Right atrium auricular region (tissue), 2 donors: Measurements from ENCODE around the gene RANBP1. TPM values are rescaled to one million over a fixed set of nuclear protein-coding genes. Genes with fewer than 3 reads are reported as not detected.

Source experiments
- DNase-seq: peaks from one replicate; pipeline ENCODE4 v3.0.0-alpha.2; 2019; ENCODE audit warnings: low spot score
- H3K27ac ChIP-seq, 2 donors: fragments of 200-600 bp; sonication (generic); 1 replicate in 1 of 2; 2 replicates in 1 of 2; pipeline ENCODE4 v1.5.1; 2016 to 2019
- H3K27me3 ChIP-seq, 2 donors: fragments of 200-600 bp; sonication (generic); one replicate each; pipeline versions ENCODE4 v1.5.1 to v1.6.0; 2017 to 2019
- H3K36me3 ChIP-seq: fragments of 200-600 bp; sonication (generic); one replicate; pipeline ENCODE4 v1.5.1; 2016
- H3K4me1 ChIP-seq, 2 donors: fragments of 200-600 bp; sonication (generic); one replicate each; pipeline versions ENCODE4 v1.5.1 to v1.6.0; 2017 to 2019
- H3K4me3 ChIP-seq, 2 donors: fragments of 200-600 bp; sonication (generic); 1 replicate in 1 of 2; 2 replicates in 1 of 2; pipeline ENCODE4 v1.5.1; 2017 to 2019; ENCODE audit warnings: mild to moderate bottlenecking in 1 of 2, moderate library complexity in 1 of 2
- H3K9me3 ChIP-seq, 2 donors: fragments of 200-600 bp; sonication (generic); one replicate each; pipeline ENCODE4 v1.5.1; 2019
- CTCF ChIP-seq, 2 donors: fragments of 200-600 bp; sonication (generic); IDR thresholded peaks; one replicate each; pipeline ENCODE4 v1.5.1; 2019; ENCODE audit warnings: antibody characterized with exemption in 2 of 2
- total RNA-seq, 2 donors: library from RNA; depleted of rRNA; stranded (reverse); fragments of >200 nt; gene quantifications; one replicate each; pipeline ENCODE4 v1.1.0, GENCODE V29; 2016

RANBP1 gene
- total RNA-seq, 2 donors from 2014 or later = 63.6 to 96.5 TPM

- no peak for TF ChIP-seq CTCF (IDR thresholded peaks at IDR 0.05)
- H3K4me1 ChIP-seq = peaks cover 0 to 53% of the 10 kb centered on the region in 2 donors
- no peak overlapping the region for H3K4me3 ChIP-seq
- H3K27me3 ChIP-seq = no peaks in the 10 kb centered on the region
- peak overlapping the region; percentile 69 to 83 for H3K27ac ChIP-seq
- no peaks in the 10 kb centered on the region for H3K9me3 ChIP-seq
- DNase-seq = no peak
- H3K36me3 ChIP-seq = peaks cover 18% of the 10 kb centered on the region
Observed at GRCh38 chr22:20138868-20139267, 23.0 kb downstream of the RANBP1 start.

- peaks cover 19% of the 10 kb centered on the region for H3K36me3 ChIP-seq
Observed at GRCh38 chr22:20139391-20140106, 23.6 kb downstream of the RANBP1 start.

GRCh38 chr22:20140107-20140445 is 24.2 kb downstream of the RANBP1 start:
- no peak overlapping the region for H3K4me3 ChIP-seq
- H3K4me1 ChIP-seq = peaks cover 0 to 41% of the 10 kb centered on the region in 2 donors
- DNase-seq = no peak
- no peaks in the 10 kb centered on the region for H3K27me3 ChIP-seq
- H3K9me3 ChIP-seq = no peaks in the 10 kb centered on the region
- H3K27ac ChIP-seq = no peak overlapping the region
- TF ChIP-seq CTCF (IDR thresholded peaks at IDR 0.05) = no peak
- peaks cover 20% of the 10 kb centered on the region for H3K36me3 ChIP-seq

More at GRCh38 chr22:20139391-20140106, 23.6 kb downstream of the RANBP1 start:
- peak overlapping the region; percentile 69 to 83 for H3K27ac ChIP-seq
- H3K4me1 ChIP-seq = peaks cover 0 to 46% of the 10 kb centered on the region in 2 donors
- no peak overlapping the region for H3K4me3 ChIP-seq
- H3K27me3 ChIP-seq = no peaks in the 10 kb centered on the region
- DNase-seq = no peak
- TF ChIP-seq CTCF (IDR thresholded peaks at IDR 0.05) = no peak
- no peaks in the 10 kb centered on the region for H3K9me3 ChIP-seq

- DNase-seq = no peak
- Histone ChIP-seq H3K4me3 (no peak overlapping the region), H3K36me3 (peaks cover 23% of the 10 kb centered on the region)
Observed at GRCh38 chr22:20140521-20140964, 24.6 kb downstream of the RANBP1 start.

GRCh38 chr22:20141186-20142077 is 25.5 kb downstream of the RANBP1 start:
- Histone ChIP-seq H3K4me3 (no peak overlapping the region), H3K27ac (no peak overlapping the region), H3K4me1 (peaks cover 0 to 27% of the 10 kb centered on the region in 2 donors), H3K36me3 (peaks cover 23% of the 10 kb centered on the region), H3K9me3 (no peaks in the 10 kb centered on the region), H3K27me3 (no peaks in the 10 kb centered on the region)
- no peak for DNase-seq
- no peak for TF ChIP-seq CTCF (IDR thresholded peaks at IDR 0.05)

More at GRCh38 chr22:20140521-20140964, 24.6 kb downstream of the RANBP1 start:
- no peak for TF ChIP-seq CTCF (IDR thresholded peaks at IDR 0.05)
- Histone ChIP-seq H3K27me3 (no peaks in the 10 kb centered on the region), H3K27ac (no peak overlapping the region), H3K4me1 (peaks cover 0 to 36% of the 10 kb centered on the region in 2 donors), H3K9me3 (no peaks in the 10 kb centered on the region)
